IPS DF 6.9 (cell line): ENCODE results near the gene ASIC5.

Source experiments
- DNase-seq: peaks from one replicate; pipeline ENCODE4 v3.0.0-alpha.2; 2013; ENCODE audit warnings: low read depth, low spot score
- H3K27ac ChIP-seq: one replicate; pipeline ENCODE4 v1.5.1; 2013; ENCODE audit warnings: low read length, control low read depth
- H3K27me3 ChIP-seq: 2 replicates; pipeline ENCODE4 v1.6.1; 2013; ENCODE audit warnings: mild to moderate bottlenecking, low read length; ENCODE audit not compliant: control insufficient read depth, insufficient read depth
- H3K36me3 ChIP-seq: 2 replicates; pipeline ENCODE4 v1.6.1; 2013; ENCODE audit warnings: low read length; ENCODE audit not compliant: control insufficient read depth, insufficient read depth
- H3K4me1 ChIP-seq: 2 replicates; pipeline ENCODE4 v1.6.1; 2013; ENCODE audit warnings: low read length; ENCODE audit not compliant: control insufficient read depth, insufficient read depth
- H3K4me3 ChIP-seq: 2 replicates; pipeline ENCODE4 v1.5.1; 2013; ENCODE audit warnings: mild to moderate bottlenecking, low read length
- H3K9me3 ChIP-seq: 2 replicates; pipeline ENCODE4 v1.6.1; 2013; ENCODE audit warnings: low read length, inconsistent platforms; ENCODE audit not compliant: control insufficient read depth, insufficient read depth
- WGBS: extraction: QIAGEN DNeasy Blood & Tissue Kit; methylation state at CpG from one replicate; pipeline ENCODE4 v1.1.7; 2013; ENCODE audit warnings: mixed read lengths, missing lambda C conversion rate; ENCODE audit not compliant: insufficient read length, insufficient coverage; 5-methylcytosine and 5-hydroxymethylcytosine counted together

The ASIC5 gene, protein sequence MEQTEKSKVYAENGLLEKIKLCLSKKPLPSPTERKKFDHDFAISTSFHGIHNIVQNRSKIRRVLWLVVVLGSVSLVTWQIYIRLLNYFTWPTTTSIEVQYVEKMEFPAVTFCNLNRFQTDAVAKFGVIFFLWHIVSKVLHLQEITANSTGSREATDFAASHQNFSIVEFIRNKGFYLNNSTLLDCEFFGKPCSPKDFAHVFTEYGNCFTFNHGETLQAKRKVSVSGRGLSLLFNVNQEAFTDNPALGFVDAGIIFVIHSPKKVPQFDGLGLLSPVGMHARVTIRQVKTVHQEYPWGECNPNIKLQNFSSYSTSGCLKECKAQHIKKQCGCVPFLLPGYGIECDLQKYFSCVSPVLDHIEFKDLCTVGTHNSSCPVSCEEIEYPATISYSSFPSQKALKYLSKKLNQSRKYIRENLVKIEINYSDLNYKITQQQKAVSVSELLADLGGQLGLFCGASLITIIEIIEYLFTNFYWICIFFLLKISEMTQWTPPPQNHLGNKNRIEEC

DNA sequence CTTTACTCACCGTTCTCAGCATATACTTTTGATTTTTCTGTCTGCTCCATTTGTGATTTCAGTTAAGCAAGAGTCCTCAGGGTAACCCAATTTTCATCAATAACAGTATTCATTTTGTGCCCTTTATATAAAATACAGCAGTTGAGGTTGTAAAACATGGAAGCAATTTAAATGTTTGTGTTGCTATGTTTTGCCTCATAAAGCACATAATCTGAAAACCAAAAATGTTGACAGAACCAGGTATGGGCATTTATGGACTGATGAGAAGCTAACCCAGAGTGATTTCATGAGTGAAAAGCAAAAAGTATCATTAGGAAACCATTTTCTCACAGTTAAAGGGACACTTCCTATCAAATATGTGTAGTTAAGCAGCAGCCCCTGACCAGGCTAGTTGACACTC lies at the start of gene ASIC5:
Gene ASIC5 (minus strand): TSS at position 101 of the 400 bp plus-strand sequence. CDS start 51 bp downstream, at position 50.
- no peak for DNase-seq

DNA sequence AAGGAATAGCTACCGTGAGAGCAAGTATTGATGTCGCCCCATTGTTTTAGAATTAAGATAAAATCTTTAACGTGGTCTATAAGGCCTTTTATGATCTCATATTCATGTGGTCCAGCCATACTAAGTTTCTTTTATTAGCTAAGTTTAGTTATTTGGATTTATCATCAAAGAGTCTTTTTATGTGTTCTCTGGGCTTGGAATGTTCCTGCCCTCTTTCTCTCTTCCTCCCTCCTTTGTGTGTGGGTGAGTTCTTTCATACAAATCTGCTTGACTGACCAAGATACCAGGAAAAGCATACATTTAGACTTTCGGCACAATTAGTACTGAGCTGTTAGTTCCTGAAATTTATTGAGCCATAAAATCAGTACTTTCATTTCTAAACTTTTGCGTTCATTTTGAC lies 48.7 kb upstream of the ASIC5 start:
- Histone ChIP-seq H3K27me3 (no peaks in the 10 kb centered on the region), H3K4me1 (no peaks in the 10 kb centered on the region), H3K9me3 (no peaks in the 10 kb centered on the region), H3K36me3 (no peaks in the 10 kb centered on the region), H3K27ac (no peak overlapping the region), H3K4me3 (no peak overlapping the region)
- DNase-seq: no peak
- no CpG with 5 or more reads among the region's 5 CpGs for WGBS

More for the DNA sequence above, at the start of gene ASIC5:
- Histone ChIP-seq H3K36me3 (no peaks in the 10 kb centered on the region), H3K4me1 (no peaks in the 10 kb centered on the region), H3K27ac (no peak within 1 kb of the TSS), H3K27me3 (no peaks in the 10 kb centered on the region), H3K4me3 (no peak within 1 kb of the TSS), H3K9me3 (no peaks in the 10 kb centered on the region)
- WGBS: no CpG with 5 or more reads among the region's 1 CpG

DNA sequence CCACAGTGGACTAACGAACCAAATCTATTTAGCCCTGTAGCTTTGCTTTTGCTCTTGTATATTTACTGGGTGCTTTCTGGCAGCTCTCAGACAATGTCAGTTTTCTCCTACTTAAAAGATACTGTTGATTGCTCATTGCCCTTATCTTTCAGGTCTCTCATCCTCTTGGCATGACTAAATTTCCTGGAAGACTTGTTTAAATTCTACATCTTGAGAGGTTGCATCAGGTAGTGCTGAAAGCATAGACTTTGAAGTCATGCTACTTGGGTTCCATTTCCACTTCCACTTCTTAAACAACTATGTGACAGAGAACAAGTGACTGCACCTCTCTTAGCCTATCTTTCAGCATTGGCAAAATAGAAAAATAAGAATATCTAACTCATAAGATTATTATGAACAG lies 45.8 kb upstream of the ASIC5 start:
- Histone ChIP-seq H3K4me1 (no peaks in the 10 kb centered on the region), H3K4me3 (no peak overlapping the region), H3K27me3 (no peaks in the 10 kb centered on the region), H3K9me3 (no peaks in the 10 kb centered on the region), H3K27ac (no peak overlapping the region), H3K36me3 (no peaks in the 10 kb centered on the region)
- DNase-seq: no peak
- no CpG with 5 or more reads among the region's 1 CpG for WGBS

DNA sequence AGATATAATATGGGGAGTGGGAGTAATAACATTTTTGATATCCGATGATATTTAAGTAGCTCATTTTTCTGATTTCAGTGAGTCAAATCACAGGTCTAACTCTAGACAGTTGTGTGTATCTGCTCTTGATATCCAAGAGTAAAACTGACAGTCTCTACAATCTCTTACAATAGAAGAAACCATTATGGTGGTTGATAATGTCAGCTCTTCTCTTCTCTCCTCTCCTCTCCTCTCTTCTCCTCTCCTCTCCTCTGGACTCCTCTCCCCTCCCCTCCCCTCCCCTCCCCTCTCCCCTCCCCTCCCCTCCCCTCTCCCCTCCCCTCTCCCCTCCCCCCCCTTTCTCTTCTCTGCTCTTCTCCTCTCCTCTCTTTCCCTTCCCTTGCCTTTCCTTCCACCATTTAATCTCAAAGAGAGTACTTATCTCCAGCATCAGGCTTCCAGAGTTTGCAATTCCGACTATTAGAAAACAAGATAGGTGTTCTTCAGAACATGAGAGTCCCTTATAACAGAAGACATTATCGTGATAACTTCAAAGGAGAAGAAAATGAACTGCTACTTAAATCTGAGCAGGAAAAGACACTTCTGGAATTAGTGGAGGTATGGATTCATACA lies 43.6 kb upstream of the ASIC5 start:
- Histone ChIP-seq H3K4me3 (no peak overlapping the region), H3K27ac (no peak overlapping the region), H3K27me3 (no peaks in the 10 kb centered on the region), H3K9me3 (no peaks in the 10 kb centered on the region), H3K4me1 (no peaks in the 10 kb centered on the region), H3K36me3 (no peaks in the 10 kb centered on the region)
- WGBS: no CpG with 5 or more reads among the region's 3 CpGs
- DNase-seq: no peak

DNA sequence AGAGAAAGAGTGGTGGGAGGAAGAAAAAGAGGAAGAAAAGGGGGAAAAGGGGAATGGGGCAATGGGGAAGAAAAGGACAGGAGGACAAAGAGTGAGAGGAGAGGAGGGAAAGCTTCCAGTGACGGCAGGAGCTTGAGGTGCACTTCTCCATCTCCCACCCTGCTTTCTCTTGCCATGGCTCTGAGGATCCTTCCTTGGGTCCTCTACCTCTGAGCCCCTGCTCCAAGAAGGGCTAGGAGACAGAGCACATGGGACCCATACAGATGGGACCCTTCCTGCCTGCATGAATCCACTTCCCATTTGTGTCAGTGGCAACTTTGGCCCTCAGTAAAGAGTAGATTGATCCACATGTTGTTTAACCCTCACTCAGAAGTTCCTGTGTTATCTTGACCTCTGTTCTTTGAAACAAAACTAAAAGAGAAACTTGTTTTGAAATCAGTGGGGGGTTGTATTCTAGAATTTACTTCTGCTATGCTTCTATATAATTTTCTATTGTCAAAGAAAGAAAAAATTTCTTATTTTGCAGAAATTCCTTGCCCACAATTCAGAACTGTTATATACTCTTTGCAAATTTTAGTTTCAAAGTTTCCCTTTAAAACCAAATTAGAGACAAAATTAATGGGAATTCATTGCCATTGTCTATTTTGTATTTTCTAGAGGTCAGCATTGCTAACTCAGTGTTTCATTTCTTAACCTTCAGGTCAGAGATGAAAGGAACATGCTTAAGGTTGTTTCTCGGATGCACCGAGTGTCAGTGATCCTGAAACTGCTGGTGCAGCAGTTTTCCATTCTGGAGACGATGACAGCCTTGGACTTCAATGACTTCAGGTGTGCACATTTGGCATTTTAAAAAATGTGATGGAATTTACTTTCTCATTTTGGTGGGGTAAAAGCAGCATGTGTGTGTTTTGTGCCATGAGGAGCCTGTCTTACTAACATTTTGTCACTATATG lies 42.4 kb upstream of the ASIC5 start:
- no peak for DNase-seq
- WGBS: no CpG with 5 or more reads among the region's 4 CpGs
- H3K4me1 ChIP-seq: 0 out of 2 replicates have a peak, but pooled peaks cover under 1% of the 10 kb centered on the region
- H3K4me3 ChIP-seq: no peak overlapping the region
- no peaks in the 10 kb centered on the region for H3K27me3 ChIP-seq
- H3K36me3 ChIP-seq: no peaks in the 10 kb centered on the region
- H3K27ac ChIP-seq: no peak overlapping the region
- no peaks in the 10 kb centered on the region for H3K9me3 ChIP-seq

DNA sequence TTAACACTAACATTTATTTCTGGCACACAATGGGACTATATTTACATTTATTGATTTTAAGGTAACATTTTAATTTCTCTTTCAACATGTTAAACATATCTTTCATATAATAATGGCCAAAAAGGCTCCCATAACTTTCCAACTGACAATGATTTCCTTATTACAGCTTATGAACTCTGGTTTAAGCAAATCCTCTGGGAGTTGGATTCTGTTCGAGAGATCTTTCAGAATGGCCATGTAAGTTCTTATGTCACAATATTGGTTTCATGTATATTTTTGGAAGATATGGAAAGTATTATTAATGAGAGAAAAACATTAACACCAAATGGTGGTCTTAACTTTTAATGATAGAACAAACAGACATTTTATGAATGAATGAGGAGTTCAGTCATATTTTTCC lies 41.5 kb upstream of the ASIC5 start:
- no peak overlapping the region for H3K27ac ChIP-seq
- no peak for DNase-seq
- H3K9me3 ChIP-seq: no peaks in the 10 kb centered on the region
- H3K4me1 ChIP-seq: 0 out of 2 replicates have a peak, but pooled peaks cover 1% of the 10 kb centered on the region
- no peak overlapping the region for H3K4me3 ChIP-seq
- WGBS: no CpG with 5 or more reads among the region's 1 CpG
- no peaks in the 10 kb centered on the region for H3K27me3 ChIP-seq
- H3K36me3 ChIP-seq: no peaks in the 10 kb centered on the region

DNA sequence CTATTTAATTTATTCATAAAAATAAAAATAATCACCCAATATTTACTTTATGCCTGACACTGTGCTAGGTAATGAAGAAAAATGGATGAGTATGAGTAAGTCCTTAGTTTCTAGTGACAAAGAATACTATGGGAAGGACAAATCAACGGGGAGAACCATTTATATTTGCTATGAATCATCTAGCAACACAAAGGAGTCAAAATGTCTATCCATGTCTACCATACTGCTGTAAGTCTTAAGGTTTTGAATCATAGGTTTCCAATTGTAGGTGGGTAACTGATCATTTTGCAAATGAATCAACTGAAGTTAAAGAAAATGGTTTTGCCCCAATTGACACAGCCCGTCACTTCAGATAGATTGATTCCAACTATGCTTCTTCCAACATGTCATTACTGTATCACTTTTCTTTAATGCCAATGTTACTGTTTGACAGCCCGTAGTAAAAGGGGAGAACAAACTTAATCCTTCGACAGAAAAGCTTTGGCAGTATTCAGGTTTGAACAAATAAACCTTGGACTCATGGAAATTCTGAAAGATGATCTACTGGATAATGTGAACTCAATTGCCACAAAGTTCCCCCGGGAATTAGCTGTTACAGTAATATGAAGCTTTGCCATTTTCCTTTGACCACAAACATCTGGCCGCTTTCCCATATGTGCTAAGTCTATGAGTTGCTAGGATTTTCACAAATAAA lies 40.6 kb upstream of the ASIC5 start:
- no peaks in the 10 kb centered on the region for H3K36me3 ChIP-seq
- no peak overlapping the region for H3K4me3 ChIP-seq
- no CpG with 5 or more reads among the region's 6 CpGs for WGBS
- H3K27me3 ChIP-seq: no peaks in the 10 kb centered on the region
- no peak for DNase-seq
- H3K9me3 ChIP-seq: no peaks in the 10 kb centered on the region
- 0 out of 2 replicates have a peak, but pooled peaks cover 1% of the 10 kb centered on the region for H3K4me1 ChIP-seq
- no peak overlapping the region for H3K27ac ChIP-seq

DNA sequence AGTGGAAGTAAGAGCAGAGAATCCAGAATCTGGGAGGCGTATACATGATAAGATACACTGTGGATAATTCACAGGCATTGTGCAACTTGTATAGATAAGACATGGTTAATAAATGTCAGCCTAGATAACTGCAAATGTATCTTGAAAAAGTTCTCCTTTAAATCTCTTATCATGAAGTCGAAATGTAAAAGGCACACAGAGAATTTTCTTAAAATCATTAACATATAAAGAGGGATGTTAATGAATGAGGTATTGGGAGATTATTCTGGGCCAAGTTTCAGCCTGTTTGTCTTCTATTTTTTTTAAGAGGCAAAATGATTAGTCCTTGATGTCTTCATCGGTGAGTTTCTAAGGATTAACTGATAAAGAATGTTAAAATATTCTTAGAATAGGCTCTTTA lies 38.3 kb upstream of the ASIC5 start:
- no CpG with 5 or more reads among the region's 3 CpGs for WGBS
- no peak overlapping the region for H3K4me3 ChIP-seq

DNA sequence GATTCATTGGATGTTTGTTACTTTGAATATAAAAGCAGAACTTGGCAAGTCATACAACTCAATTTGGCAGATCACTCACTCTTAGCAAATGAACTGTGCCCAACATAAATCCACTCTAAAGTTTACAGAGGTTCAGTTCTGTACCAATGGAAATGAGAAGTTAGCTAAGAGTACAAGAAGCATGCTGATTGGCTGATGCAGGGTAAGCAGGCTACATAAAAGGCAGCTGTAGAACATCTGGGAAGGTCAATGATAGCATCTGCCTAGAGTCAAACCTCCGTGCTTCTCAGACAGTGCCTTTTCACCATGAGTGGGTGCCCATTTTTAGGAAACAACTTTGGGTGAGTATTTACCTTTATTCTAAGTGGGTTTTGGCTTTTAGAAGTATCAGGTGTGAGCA lies 37.4 kb upstream of the ASIC5 start, which contains the start of gene TDO2:
Gene TDO2 (plus strand): TSS at position 244 of the 400 bp plus-strand sequence. CDS start 63 bp downstream, at position 307.
- Histone ChIP-seq H3K4me1 (0 out of 2 replicates have a peak, but pooled peaks cover 1% of the 10 kb centered on the region), H3K9me3 (no peaks in the 10 kb centered on the region), H3K36me3 (no peaks in the 10 kb centered on the region), H3K27me3 (no peaks in the 10 kb centered on the region), H3K27ac (no peak within 1 kb of the TSS), H3K4me3 (no peak within 1 kb of the TSS)
- DNase-seq: no peak
- WGBS: no CpG with 5 or more reads among the region's 1 CpG

More for the DNA sequence above, 38.3 kb upstream of the ASIC5 start:
- DNase-seq: no peak
- no peaks in the 10 kb centered on the region for H3K36me3 ChIP-seq
- 0 out of 2 replicates have a peak, but pooled peaks cover 1% of the 10 kb centered on the region for H3K4me1 ChIP-seq
- no peaks in the 10 kb centered on the region for H3K9me3 ChIP-seq
- no peaks in the 10 kb centered on the region for H3K27me3 ChIP-seq
- H3K27ac ChIP-seq: no peak overlapping the region
